IMR-90 (cell line): ENCODE results near the gene ESF1. TPM values are rescaled to one million over a fixed set of nuclear protein-coding genes. Genes with fewer than 3 reads are reported as not detected.

ENCODE experiments used
- ATAC-seq: fragments of 200-7000 bp; cut with Tn5 transposase; 2 replicates; pipeline ENCODE4 v1.9.1; 2020; ENCODE audit warnings: low read depth, mild to moderate bottlenecking, moderate library complexity
- BruUV-seq: library from RNA; stranded (reverse); fragments of 400-500 nt; replicated peaks from 2 replicates; lab custom pipeline; 2021; lab: Mats Ljungman, UMichigan
- CTCF ChIA-PET: fragments of 300-600 bp; formaldehyde crosslinking; extraction: SDS; loops from one replicate; lab custom pipeline; 2021; ENCODE audit warnings: antibody characterized with exemption; lab: Yijun Ruan, JAX
- POLR2A ChIA-PET: fragments of 300-600 bp; sonication (Branson Sonifier 250); formaldehyde crosslinking; loops from one replicate; lab custom pipeline; 2022; ENCODE audit warnings: antibody characterized with exemption; ENCODE audit not compliant: unreplicated experiment; lab: Charles Lee
- DNase-seq: peaks from one replicate; pipeline ENCODE4 v3.0.0; 2013
- H2AFZ ChIP-seq: replicated peaks from 2 replicates; pipeline ENCODE3; 2013; ENCODE audit warnings: low read length, mild to moderate bottlenecking; ENCODE audit not compliant: poor library complexity
- H2AK5ac ChIP-seq: 2 replicates; pipeline ENCODE4 v1.6.1; 2013; ENCODE audit warnings: low read depth, low read length, inconsistent platforms
- H2AK9ac ChIP-seq: replicated peaks from 2 replicates; pipeline ENCODE3; 2013; ENCODE audit warnings: mild to moderate bottlenecking, low read depth, low read length, moderate library complexity; ENCODE audit not compliant: poor library complexity
- H2BK120ac ChIP-seq: 2 replicates; pipeline ENCODE4 v1.6.1; 2013; ENCODE audit warnings: low read depth, low read length, inconsistent platforms
- H2BK15ac ChIP-seq: 3 replicates; pipeline ENCODE4 v1.6.1; 2013; ENCODE audit warnings: low read depth, low read length, inconsistent platforms
- H2BK20ac ChIP-seq: 2 replicates; pipeline ENCODE4 v1.6.1; 2013; ENCODE audit warnings: low read depth, mild to moderate bottlenecking, inconsistent platforms, low read length, moderate library complexity
- H2BK5ac ChIP-seq: 2 replicates; pipeline ENCODE4 v1.6.1; 2013; ENCODE audit warnings: mild to moderate bottlenecking, low read depth, low read length, inconsistent platforms; ENCODE audit not compliant: poor library complexity, severe bottlenecking
- H3K14ac ChIP-seq: replicated peaks from 2 replicates; pipeline ENCODE4 v1.6.1; 2013; ENCODE audit warnings: low read depth, low read length, inconsistent platforms
- H3K18ac ChIP-seq: 2 replicates; pipeline ENCODE4 v1.6.1; 2013; ENCODE audit warnings: low read depth, low read length, control low read depth
- H3K23ac ChIP-seq: 2 replicates; pipeline ENCODE4 v1.6.1; 2013; ENCODE audit warnings: low read depth, low read length, inconsistent platforms
- H3K27ac ChIP-seq: 2 replicates; pipeline ENCODE4 v1.5.1; 2013; ENCODE audit warnings: mild to moderate bottlenecking, control low read depth, low read length; ENCODE audit not compliant: insufficient read depth
- H3K27me3 ChIP-seq: 2 replicates; pipeline ENCODE4 v1.6.1; 2013; ENCODE audit warnings: low read length; ENCODE audit not compliant: control insufficient read depth, insufficient read depth
- H3K36me3 ChIP-seq: 2 replicates; pipeline ENCODE4 v1.6.1; 2013; ENCODE audit warnings: low read length, mixed read lengths; ENCODE audit not compliant: control insufficient read depth, insufficient read depth
- H3K4ac ChIP-seq: 2 replicates; pipeline ENCODE4 v1.6.1; 2013; ENCODE audit warnings: low read depth, low read length, inconsistent platforms
- H3K4me1 ChIP-seq: 2 replicates; pipeline ENCODE4 v1.6.1; 2013; ENCODE audit warnings: low read length, mixed read lengths; ENCODE audit not compliant: control insufficient read depth, insufficient read depth
- H3K4me2 ChIP-seq: 2 replicates; pipeline ENCODE4 v1.6.1; 2013; ENCODE audit warnings: low read depth, mild to moderate bottlenecking, control low read depth, low read length, moderate library complexity
- H3K4me3 ChIP-seq: 2 replicates; pipeline ENCODE4 v1.5.1; 2013; ENCODE audit warnings: low read depth, mild to moderate bottlenecking, control low read depth, low read length, moderate library complexity; ENCODE audit not compliant: insufficient read depth
- H3K56ac ChIP-seq: 2 replicates; pipeline ENCODE4 v1.6.1; 2013; ENCODE audit warnings: low read length, inconsistent platforms; ENCODE audit not compliant: insufficient read depth; ENCODE audit errors: extremely low read depth
- H3K79me1 ChIP-seq, 2 experiments: 2 replicates each; pipeline ENCODE4 v1.6.1; 2013; ENCODE audit warnings: low read length in 2 of 2, inconsistent platforms in 1 of 2, low read depth in 1 of 2
- H3K9ac ChIP-seq: 2 replicates; pipeline ENCODE4 v1.6.1; 2013; ENCODE audit warnings: low read depth, low read length, control low read depth
- H3K9me1 ChIP-seq: 2 replicates; pipeline ENCODE4 v1.6.1; 2013; ENCODE audit warnings: low read length, inconsistent platforms; ENCODE audit not compliant: insufficient read depth
- H3K9me3 ChIP-seq: 2 replicates; pipeline ENCODE4 v1.6.1; 2013; ENCODE audit warnings: low read length; ENCODE audit not compliant: control insufficient read depth, insufficient read depth
- H4K20me1 ChIP-seq: 2 replicates; pipeline ENCODE4 v1.6.1; 2013; ENCODE audit warnings: low read length, inconsistent platforms; ENCODE audit not compliant: insufficient read depth
- H4K5ac ChIP-seq: 2 replicates; pipeline ENCODE4 v1.6.1; 2013; ENCODE audit warnings: mild to moderate bottlenecking, low read depth, low read length, control low read depth
- H4K8ac ChIP-seq, 2 experiments: 2 replicates each; pipeline ENCODE4 v1.6.1; 2013; ENCODE audit warnings: low read depth in 2 of 2, low read length in 2 of 2, control low read depth in 1 of 2, inconsistent platforms in 1 of 2
- H4K91ac ChIP-seq: 2 replicates; pipeline ENCODE4 v1.6.1; 2013; ENCODE audit warnings: low read depth, low read length, inconsistent platforms; ENCODE audit not compliant: insufficient read depth
- BHLHE40 ChIP-seq: fragments of 150-350 bp; IDR thresholded peaks from 2 replicates; pipeline ENCODE4 v1.6.1; 2016; ENCODE audit warnings: mild to moderate bottlenecking, low read depth, low read length
- CEBPB ChIP-seq: IDR thresholded peaks from 2 replicates; pipeline ENCODE4 v1.6.1; 2012; ENCODE audit warnings: low read depth, low read length, improper control_type of control experiment
- CHD1 ChIP-seq: IDR thresholded peaks from 2 replicates; pipeline ENCODE4 v1.6.1; 2012; ENCODE audit warnings: low read depth, low read length, improper control_type of control experiment
- FOS ChIP-seq: fragments of 150-350 bp; IDR thresholded peaks from 2 replicates; pipeline ENCODE4 v1.6.1; 2016; ENCODE audit warnings: low read depth, low read length
- MAFK ChIP-seq: IDR thresholded peaks from 2 replicates; pipeline ENCODE4 v1.6.1; 2012; ENCODE audit warnings: low read depth, low read length, improper control_type of control experiment
- MXI1 ChIP-seq: IDR thresholded peaks from 2 replicates; pipeline ENCODE4 v1.6.1; 2012; ENCODE audit warnings: low read depth, mild to moderate bottlenecking, low read length, moderate library complexity, borderline replicate concordance
- NFE2L2 ChIP-seq: fragments of 150-350 bp; IDR thresholded peaks from 2 replicates; pipeline ENCODE4 v1.6.1; 2016; ENCODE audit warnings: low read depth, mild to moderate bottlenecking, low read length
- RAD21 ChIP-seq: IDR thresholded peaks from 2 replicates; pipeline ENCODE4 v1.6.1; 2012; ENCODE audit warnings: low read length, improper control_type of control experiment
- RCOR1 ChIP-seq: IDR thresholded peaks from 2 replicates; pipeline ENCODE4 v1.6.1; 2012; ENCODE audit warnings: mild to moderate bottlenecking, low read length, improper control_type of control experiment; ENCODE audit not compliant: insufficient replicate concordance
- RFX5 ChIP-seq: IDR thresholded peaks from 2 replicates; pipeline ENCODE4 v1.8.0; 2012; ENCODE audit warnings: low read depth, mild to moderate bottlenecking, low read length, moderate library complexity
- SMC3 ChIP-seq: fragments of 150-350 bp; IDR thresholded peaks from 2 replicates; pipeline ENCODE4 v1.6.1; 2016; ENCODE audit warnings: low read depth, mild to moderate bottlenecking, antibody characterized with exemption, low read length, moderate library complexity
- WGBS, 2 experiments: methylation state at CpG; one replicate each; pipeline versions ENCODE4 v1.1.5 to v1.1.7; 2013; ENCODE audit warnings: missing lambda C conversion rate in 2 of 2; ENCODE audit not compliant: insufficient read length in 1 of 2; ENCODE audit errors: extremely low coverage in 2 of 2; 5-methylcytosine and 5-hydroxymethylcytosine counted together
- dilution Hi-C: fragments of 300-500 bp; cut with HindIII; formaldehyde crosslinking; loops from one replicate; pipeline ENCODE4 v1.14.3; 2018; ENCODE audit warnings: low sequenced_read_pairs; ENCODE audit not compliant: unreplicated experiment
- in situ Hi-C: fragments of 300-500 bp; cut with MboI; formaldehyde crosslinking; loops from 3 replicates; pipeline ENCODE4 v1.14.3; 2019; ENCODE audit warnings: low sequenced_read_pairs, inconsistent platforms, mixed read lengths
- intact Hi-C: fragments of 100-400 bp; cut with micrococcal nuclease; formaldehyde crosslinking; loops from 2 replicates; pipeline ENCODE4 v1.10.0; 2022
- polyA plus RNA-seq, 3 experiments: library from polyadenylated mRNA; depleted of rRNA; stranded (reverse); fragments of >200 nt; gene quantifications; 2 replicates each; pipeline ENCODE4 v1.2.3, GENCODE V29; 2012; ENCODE audit warnings: low replicate concordance in 1 of 3
- total RNA-seq: library from RNA; depleted of rRNA; stranded (reverse); fragments of >200 nt; gene quantifications from 2 replicates; pipeline ENCODE4 v1.2.3, GENCODE V29; 2012
- TF ChIP-seq, protein P1 (sequence below): conservative IDR thresholded peaks from 2 replicates; pipeline ENCODE4 v1.5.1; 2012; ENCODE audit warnings: mild to moderate bottlenecking, low read depth, low read length, improper control_type of control experiment
- TF ChIP-seq, protein P2 (sequence below): fragments of 150-350 bp; IDR thresholded peaks from 2 replicates; pipeline ENCODE4 v1.6.1; 2016; ENCODE audit warnings: low read depth, mild to moderate bottlenecking, low read length, moderate library complexity, borderline replicate concordance
- TF ChIP-seq, protein P3 (sequence below): fragments of 150-350 bp; IDR thresholded peaks from 2 replicates; pipeline ENCODE4 v1.6.1; 2017; ENCODE audit warnings: mild to moderate bottlenecking, antibody characterized with exemption, low read length, low read depth

ESF1 gene
- total and polyA plus RNA-seq, 2 of the 4 experiments (the other 2 are of a cell fraction) = 2.6 to 2.7 TPM

- WGBS, 2 experiments = no CpG with 5 or more reads among the region's 2 CpGs
- Histone ChIP-seq H4K5ac (no peak overlapping the region), H3K9ac (no peak overlapping the region), H3K27me3 (peaks cover 2% of the 10 kb centered on the region), H3K4ac (no peak overlapping the region), H3K56ac (no peak overlapping the region), H3K36me3 (peaks cover 7% of the 10 kb centered on the region), H4K91ac (no peak overlapping the region), H3K4me2 (no peak overlapping the region), H4K8ac (no peak overlapping the region), H3K4me1 (no peaks in the 10 kb centered on the region), H2BK5ac (no peak overlapping the region), H2AFZ (no peak overlapping the region), H3K9me1 (no peaks in the 10 kb centered on the region), H3K79me1 (no peaks in the 10 kb centered on the region), H2BK120ac (no peak overlapping the region), H3K4me3 (no peak overlapping the region), H3K9me3 (no peaks in the 10 kb centered on the region), H3K27ac (no peak overlapping the region), H3K23ac (no peak overlapping the region), H3K14ac (no peak overlapping the region), H2AK5ac (no peak overlapping the region), H2BK20ac (no peak overlapping the region), H4K20me1 (no peaks in the 10 kb centered on the region), H2AK9ac (no peak overlapping the region), H2BK15ac (no peak overlapping the region), H3K18ac (no peak overlapping the region)
- CTCF ChIA-PET = no interaction called here
- intact Hi-C loops = no loop called here
- dilution Hi-C loops = no loop called here
- ATAC-seq (no peak), DNase-seq (no peak)
- in situ Hi-C loops = loop anchor here (5.0 kb wide), 1 partner anchor 240 kb away; no protein-coding TSS in a partner anchor
- no TSS peak for BruUV-seq
- POLR2A ChIA-PET = no interaction called here
- TF ChIP-seq FOS = no peak
- TF ChIP-seq, protein P1, sequence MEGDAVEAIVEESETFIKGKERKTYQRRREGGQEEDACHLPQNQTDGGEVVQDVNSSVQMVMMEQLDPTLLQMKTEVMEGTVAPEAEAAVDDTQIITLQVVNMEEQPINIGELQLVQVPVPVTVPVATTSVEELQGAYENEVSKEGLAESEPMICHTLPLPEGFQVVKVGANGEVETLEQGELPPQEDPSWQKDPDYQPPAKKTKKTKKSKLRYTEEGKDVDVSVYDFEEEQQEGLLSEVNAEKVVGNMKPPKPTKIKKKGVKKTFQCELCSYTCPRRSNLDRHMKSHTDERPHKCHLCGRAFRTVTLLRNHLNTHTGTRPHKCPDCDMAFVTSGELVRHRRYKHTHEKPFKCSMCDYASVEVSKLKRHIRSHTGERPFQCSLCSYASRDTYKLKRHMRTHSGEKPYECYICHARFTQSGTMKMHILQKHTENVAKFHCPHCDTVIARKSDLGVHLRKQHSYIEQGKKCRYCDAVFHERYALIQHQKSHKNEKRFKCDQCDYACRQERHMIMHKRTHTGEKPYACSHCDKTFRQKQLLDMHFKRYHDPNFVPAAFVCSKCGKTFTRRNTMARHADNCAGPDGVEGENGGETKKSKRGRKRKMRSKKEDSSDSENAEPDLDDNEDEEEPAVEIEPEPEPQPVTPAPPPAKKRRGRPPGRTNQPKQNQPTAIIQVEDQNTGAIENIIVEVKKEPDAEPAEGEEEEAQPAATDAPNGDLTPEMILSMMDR = no peak
- no peak for TF ChIP-seq MAFK
- TF ChIP-seq, protein P2, sequence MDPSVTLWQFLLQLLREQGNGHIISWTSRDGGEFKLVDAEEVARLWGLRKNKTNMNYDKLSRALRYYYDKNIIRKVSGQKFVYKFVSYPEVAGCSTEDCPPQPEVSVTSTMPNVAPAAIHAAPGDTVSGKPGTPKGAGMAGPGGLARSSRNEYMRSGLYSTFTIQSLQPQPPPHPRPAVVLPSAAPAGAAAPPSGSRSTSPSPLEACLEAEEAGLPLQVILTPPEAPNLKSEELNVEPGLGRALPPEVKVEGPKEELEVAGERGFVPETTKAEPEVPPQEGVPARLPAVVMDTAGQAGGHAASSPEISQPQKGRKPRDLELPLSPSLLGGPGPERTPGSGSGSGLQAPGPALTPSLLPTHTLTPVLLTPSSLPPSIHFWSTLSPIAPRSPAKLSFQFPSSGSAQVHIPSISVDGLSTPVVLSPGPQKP = no peak
- TF ChIP-seq CEBPB = no peak
- TF ChIP-seq RFX5 = no peak
- TF ChIP-seq CHD1 = no peak
- no peak for TF ChIP-seq NFE2L2
- TF ChIP-seq RCOR1 = no peak
- no peak for TF ChIP-seq MXI1
- TF ChIP-seq SMC3 = no peak
- TF ChIP-seq RAD21 = no peak
- TF ChIP-seq, protein P3, sequence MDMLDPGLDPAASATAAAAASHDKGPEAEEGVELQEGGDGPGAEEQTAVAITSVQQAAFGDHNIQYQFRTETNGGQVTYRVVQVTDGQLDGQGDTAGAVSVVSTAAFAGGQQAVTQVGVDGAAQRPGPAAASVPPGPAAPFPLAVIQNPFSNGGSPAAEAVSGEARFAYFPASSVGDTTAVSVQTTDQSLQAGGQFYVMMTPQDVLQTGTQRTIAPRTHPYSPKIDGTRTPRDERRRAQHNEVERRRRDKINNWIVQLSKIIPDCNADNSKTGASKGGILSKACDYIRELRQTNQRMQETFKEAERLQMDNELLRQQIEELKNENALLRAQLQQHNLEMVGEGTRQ = no peak
- no peak for TF ChIP-seq BHLHE40
Observed at GRCh38 chr20:13822459-13822858, 37.7 kb upstream of the ESF1 start.
